Measurements from ENCODE around the gene DTNB. TPM values are rescaled to one million over a fixed set of nuclear protein-coding genes. Genes with fewer than 3 reads are reported as not detected.

The DTNB gene
- total and polyA plus RNA-seq, 2 experiments from 2014 or later = 31.3 to 33.4 TPM

GRCh38 chr2:25400169-25400568, 273.2 kb downstream of the DTNB start:
- no peak for TF ChIP-seq CTCF (IDR thresholded peaks at IDR 0.05; ENCODE audit: low read depth, low read length)
- H3K27ac ChIP-seq = no peak overlapping the region

GRCh38 chr2:25398534-25398933, 274.8 kb downstream of the DTNB start:
- no peak for DNase-seq (ENCODE audit: low read depth in 1 of 2, low spot score in 1 of 2)
- no peaks in the 10 kb centered on the region for H3K4me1 ChIP-seq (ENCODE audit: low read depth)
- H3K36me3 ChIP-seq = no peaks in the 10 kb centered on the region
- no peak overlapping the region for H3K4me3 ChIP-seq
- H3K9me3 ChIP-seq (ENCODE audit: low read depth) = no peaks in the 10 kb centered on the region
- H3K27me3 ChIP-seq = no peaks in the 10 kb centered on the region
- no peak overlapping the region for H3K27ac ChIP-seq
- no peak for TF ChIP-seq CTCF (IDR thresholded peaks at IDR 0.05; ENCODE audit: low read depth, low read length)

More at GRCh38 chr2:25400169-25400568, 273.2 kb downstream of the DTNB start:
- H3K4me3 ChIP-seq = no peak overlapping the region
- no peak for DNase-seq (ENCODE audit: low read depth in 1 of 2, low spot score in 1 of 2)
- no peaks in the 10 kb centered on the region for H3K4me1 ChIP-seq (ENCODE audit: low read depth)
- no peaks in the 10 kb centered on the region for H3K27me3 ChIP-seq
- no peaks in the 10 kb centered on the region for H3K9me3 ChIP-seq (ENCODE audit: low read depth)
- no peaks in the 10 kb centered on the region for H3K36me3 ChIP-seq

GRCh38 chr2:25397777-25398176, 275.6 kb downstream of the DTNB start:
- TF ChIP-seq CTCF (IDR thresholded peaks at IDR 0.05; ENCODE audit: low read depth, low read length) = no peak
- no peaks in the 10 kb centered on the region for H3K9me3 ChIP-seq (ENCODE audit: low read depth)
- H3K36me3 ChIP-seq = no peaks in the 10 kb centered on the region
- no peak overlapping the region for H3K4me3 ChIP-seq
- H3K4me1 ChIP-seq (ENCODE audit: low read depth) = no peaks in the 10 kb centered on the region
- no peak for DNase-seq (ENCODE audit: low read depth in 1 of 2, low spot score in 1 of 2)
- no peaks in the 10 kb centered on the region for H3K27me3 ChIP-seq
- H3K27ac ChIP-seq = no peak overlapping the region

GRCh38 chr2:25389161-25389560, 284.2 kb downstream of the DTNB start:
- Histone ChIP-seq H3K4me1 (ENCODE audit: low read depth) (no peaks in the 10 kb centered on the region), H3K9me3 (ENCODE audit: low read depth) (no peaks in the 10 kb centered on the region), H3K4me3 (no peak overlapping the region), H3K36me3 (no peaks in the 10 kb centered on the region), H3K27ac (no peak overlapping the region), H3K27me3 (no peaks in the 10 kb centered on the region)
- TF ChIP-seq CTCF (IDR thresholded peaks at IDR 0.05; ENCODE audit: low read depth, low read length) = no peak
- DNase-seq (ENCODE audit: low read depth in 1 of 2, low spot score in 1 of 2) = no peak

- no peak overlapping the region for H3K27ac ChIP-seq
- no peak for DNase-seq (ENCODE audit: low read depth in 1 of 2, low spot score in 1 of 2)
- no peak for TF ChIP-seq CTCF (IDR thresholded peaks at IDR 0.05; ENCODE audit: low read depth, low read length)
- H3K27me3 ChIP-seq = no peaks in the 10 kb centered on the region
- H3K36me3 ChIP-seq = no peaks in the 10 kb centered on the region
- no peaks in the 10 kb centered on the region for H3K4me1 ChIP-seq (ENCODE audit: low read depth)
- H3K9me3 ChIP-seq (ENCODE audit: low read depth) = no peaks in the 10 kb centered on the region
- no peak overlapping the region for H3K4me3 ChIP-seq
Measured at GRCh38 chr2:25388491-25388890, 284.9 kb downstream of the DTNB start.
